DOHH2 (cell line): ENCODE measurements around the gene MBLAC1.

Experiments used
- H3F3A ChIP-seq: fragments of 200-600 bp; sonication (generic), shearing (Covaris generic); 2 replicates; pipeline ENCODE4 v1.6.0; 2016; ENCODE audit warnings: antibody characterized with exemption, mild to moderate bottlenecking; ENCODE audit not compliant: control insufficient read depth, insufficient read depth
- H3K27ac ChIP-seq: fragments of 200-600 bp; sonication (generic); 2 replicates; pipeline ENCODE4 v1.5.1; 2014; ENCODE audit warnings: low read depth, mild to moderate bottlenecking, low read length, moderate library complexity
- H3K27me3 ChIP-seq: fragments of 200-600 bp; sonication (generic); 2 replicates; pipeline ENCODE4 v1.6.1; 2014; ENCODE audit warnings: mild to moderate bottlenecking, low read length, mixed read lengths; ENCODE audit not compliant: control insufficient read depth
- H3K36me3 ChIP-seq: fragments of 200-600 bp; sonication (generic); 2 replicates; pipeline ENCODE4 v1.6.1; 2014; ENCODE audit warnings: mild to moderate bottlenecking, low read length, moderate library complexity, mixed read lengths; ENCODE audit not compliant: control insufficient read depth
- H3K4me1 ChIP-seq: fragments of 200-600 bp; sonication (generic); 2 replicates; pipeline ENCODE4 v1.6.1; 2014; ENCODE audit warnings: mild to moderate bottlenecking, low read length, mixed read lengths; ENCODE audit not compliant: control insufficient read depth
- H3K4me2 ChIP-seq: fragments of 200-600 bp; sonication (generic); 2 replicates; pipeline ENCODE4 v1.6.0; 2014; ENCODE audit warnings: mild to moderate bottlenecking, low read length, moderate library complexity
- H3K4me3 ChIP-seq: fragments of 200-600 bp; sonication (generic); 2 replicates; pipeline ENCODE4 v1.5.1; 2014; ENCODE audit warnings: mild to moderate bottlenecking, low read length, mixed read lengths
- H3K79me2 ChIP-seq: fragments of 200-600 bp; sonication (generic); 2 replicates; pipeline ENCODE4 v1.6.1; 2014; ENCODE audit warnings: mild to moderate bottlenecking, low read length, mixed read lengths; ENCODE audit not compliant: control insufficient read depth
- H3K9me2 ChIP-seq: fragments of 200-600 bp; sonication (generic); replicated peaks from 2 replicates; pipeline ENCODE4 v1.6.1; 2014; ENCODE audit warnings: mild to moderate bottlenecking, low read length, mixed read lengths; ENCODE audit not compliant: control insufficient read depth
- H3K9me3 ChIP-seq: fragments of 200-600 bp; sonication (generic); 2 replicates; pipeline ENCODE4 v1.6.1; 2014; ENCODE audit warnings: antibody characterized with exemption, low read length, mixed read lengths; ENCODE audit not compliant: control insufficient read depth, insufficient read depth
- H4K20me1 ChIP-seq: fragments of 200-600 bp; sonication (generic); 2 replicates; pipeline ENCODE4 v1.6.0; 2014; ENCODE audit warnings: low read depth, mild to moderate bottlenecking, antibody characterized with exemption, low read length, moderate library complexity; ENCODE audit not compliant: control insufficient read depth, insufficient read depth
- CTCF ChIP-seq: fragments of 200-600 bp; sonication (generic); IDR thresholded peaks from one replicate; pipeline ENCODE4 v1.5.1; 2014; ENCODE audit warnings: antibody characterized with exemption, mild to moderate bottlenecking, low read depth, low read length; ENCODE audit not compliant: poor library complexity, severe bottlenecking
- EZH2phosphoT487 ChIP-seq: fragments of 200-600 bp; sonication (generic); IDR thresholded peaks from 2 replicates; pipeline ENCODE4 v1.6.1; 2017; ENCODE audit warnings: borderline replicate concordance, mild to moderate bottlenecking, antibody characterized with exemption, low read length, moderate library complexity, mixed read lengths

Gene MBLAC1

GRCh38 chr7:100088621-100089457 is 37.9 kb upstream of the MBLAC1 start, which contains the start of gene COPS6:
TSS of gene COPS6 (plus strand) at chr7:100088969. CDS start at chr7:100088991, 22 bp downstream.
- Histone ChIP-seq H3K9me2 (no peaks in the 10 kb centered on the region), H3K36me3 (peaks cover 44% of the 10 kb centered on the region), H3K27me3 (peaks cover 6% of the 10 kb centered on the region; the same call in 1 of the 2 replicates), H3K27ac (peak within 1 kb of the TSS; percentile 66), H3K79me2 (peaks cover 25% of the 10 kb centered on the region), H3K4me1 (peaks cover 28% of the 10 kb centered on the region), H4K20me1 (0 out of 2 replicates have a peak, but pooled peaks cover under 1% of the 10 kb centered on the region), H3F3A (peaks cover 54% of the 10 kb centered on the region), H3K4me3 (peak within 1 kb of the TSS; percentile 82), H3K9me3 (no peaks in the 10 kb centered on the region), H3K4me2 (peak within 1 kb of the TSS; percentile 97)
- no peak for TF ChIP-seq EZH2phosphoT487
- no peak for TF ChIP-seq CTCF

- TF ChIP-seq EZH2phosphoT487 (no peak), CTCF (no peak)
- Histone ChIP-seq H3K4me3 (peak overlapping the region; percentile 82), H3K4me2 (peak overlapping the region; percentile 97), H3K27me3 (peaks cover 4% of the 10 kb centered on the region; the same call in 1 of the 2 replicates), H3F3A (peaks cover 58% of the 10 kb centered on the region), H3K9me2 (no peaks in the 10 kb centered on the region), H3K79me2 (peaks cover 25% of the 10 kb centered on the region), H3K27ac (peak overlapping the region; percentile 66), H3K4me1 (peaks cover 28% of the 10 kb centered on the region), H3K9me3 (no peaks in the 10 kb centered on the region), H4K20me1 (0 out of 2 replicates have a peak, but pooled peaks cover 6% of the 10 kb centered on the region), H3K36me3 (peaks cover 52% of the 10 kb centered on the region)
Observed at GRCh38 chr7:100089458-100090196, 37.1 kb upstream of the MBLAC1 start.

DNA sequence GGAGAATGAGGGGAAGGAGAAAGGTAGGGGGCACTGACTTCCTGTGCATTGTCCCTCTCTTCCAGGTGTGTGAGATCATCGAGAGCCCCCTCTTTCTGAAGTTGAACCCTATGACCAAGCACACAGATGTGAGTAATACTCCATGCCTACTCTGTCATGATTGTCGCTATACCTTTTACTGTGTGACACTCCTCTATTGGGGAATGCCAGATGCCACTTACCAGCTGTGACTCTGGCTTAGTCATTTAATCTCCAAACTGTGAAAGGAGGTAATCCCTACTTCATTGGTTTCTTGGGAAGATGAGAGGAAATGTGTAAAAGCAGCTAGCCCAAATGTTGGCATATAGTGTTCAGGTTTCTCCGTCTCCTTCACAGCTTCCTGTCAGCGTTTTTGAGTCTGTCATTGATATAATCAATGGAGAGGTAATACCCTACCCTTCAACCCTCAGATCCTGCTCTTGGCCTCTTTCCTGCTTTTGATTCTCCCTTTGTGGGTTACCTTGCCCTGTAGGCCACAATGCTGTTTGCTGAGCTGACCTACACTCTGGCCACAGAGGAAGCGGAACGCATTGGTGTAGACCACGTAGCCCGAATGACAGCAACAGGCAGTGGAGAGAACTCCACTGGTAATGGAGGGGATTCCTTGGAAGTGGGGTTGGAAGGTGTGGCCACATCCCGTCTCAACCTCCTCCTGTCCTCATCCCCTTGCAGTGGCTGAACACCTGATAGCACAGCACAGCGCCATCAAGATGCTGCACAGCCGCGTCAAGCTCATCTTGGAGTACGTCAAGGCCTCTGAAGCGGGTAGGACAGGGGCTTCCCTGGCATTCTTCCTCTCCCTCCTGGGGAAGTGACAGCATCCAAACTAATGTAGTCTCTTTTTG is 36.0 kb upstream of the MBLAC1 start:
- no peak for TF ChIP-seq EZH2phosphoT487
- no peak for TF ChIP-seq CTCF
- Histone ChIP-seq H4K20me1 (0 out of 2 replicates have a peak, but pooled peaks cover 6% of the 10 kb centered on the region), H3F3A (peaks cover 61% of the 10 kb centered on the region), H3K4me3 (0 out of 2 replicates have a peak overlapping the region, but pooled peaks have one; percentile 2), H3K4me1 (peaks cover 28% of the 10 kb centered on the region), H3K27ac (no peak overlapping the region), H3K27me3 (no peaks in the 10 kb centered on the region), H3K36me3 (peaks cover 64% of the 10 kb centered on the region), H3K9me2 (no peaks in the 10 kb centered on the region), H3K4me2 (peak overlapping the region; percentile 97), H3K79me2 (peaks cover 33% of the 10 kb centered on the region), H3K9me3 (no peaks in the 10 kb centered on the region)
